Measurements from ENCODE around the gene SRXN1. TPM values are rescaled to one million over a fixed set of nuclear protein-coding genes. Genes with fewer than 3 reads are reported as not detected.

Gene SRXN1
- total and polyA plus RNA-seq, 2 donors (not counting 3 experiments of a cell fraction or from before 2014, with no cell fraction given), result 19.3 to 24.9 TPM

DNA sequence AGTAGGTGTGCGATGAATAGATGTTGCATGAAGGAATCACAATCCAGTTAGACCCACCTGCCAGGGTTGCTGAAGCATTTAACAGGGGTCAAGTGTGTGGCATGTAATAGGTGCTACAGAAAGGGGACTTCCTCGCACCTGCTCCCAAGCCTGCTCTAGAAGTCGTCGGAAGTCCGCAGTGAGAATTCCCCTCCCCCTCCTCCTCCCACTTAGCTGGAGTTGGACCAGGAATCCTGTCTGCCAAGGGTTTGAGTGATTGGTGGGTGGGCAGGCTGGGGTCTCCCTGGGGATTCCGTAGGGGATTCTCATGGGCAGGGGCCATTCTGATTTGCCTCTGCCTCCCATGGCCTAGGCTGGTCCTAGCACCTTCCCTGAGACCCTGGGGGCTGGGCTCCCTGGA, 12.3 kb upstream of the SRXN1 start:
- no peaks in the 10 kb centered on the region for H3K36me3 ChIP-seq (ENCODE audit: control insufficient read depth in 2 of 2, extremely low read depth in 1 of 2, insufficient read depth in 2 of 2, low read length in 2 of 2)
- BruUV-seq (replicated peaks), result no TSS peak
- no peak overlapping the region for H3K4me2 ChIP-seq (ENCODE audit: insufficient read depth, low read length)
- intact Hi-C loops (cut with micrococcal nuclease), result loop anchor here (5.0 kb wide), 1 partner anchor 72 kb away; no protein-coding TSS in a partner anchor
- POLR2A ChIA-PET, result no interaction called here
- FAIRE-seq (no peak), DNase-seq (ENCODE audit: low read depth, low spot score) (no peak)
- no peak for TF ChIP-seq POLR2AphosphoS5 (IDR thresholded peaks at IDR 0.05; ENCODE audit: insufficient read depth, low read depth, low read length)
- TF ChIP-seq, protein P1, sequence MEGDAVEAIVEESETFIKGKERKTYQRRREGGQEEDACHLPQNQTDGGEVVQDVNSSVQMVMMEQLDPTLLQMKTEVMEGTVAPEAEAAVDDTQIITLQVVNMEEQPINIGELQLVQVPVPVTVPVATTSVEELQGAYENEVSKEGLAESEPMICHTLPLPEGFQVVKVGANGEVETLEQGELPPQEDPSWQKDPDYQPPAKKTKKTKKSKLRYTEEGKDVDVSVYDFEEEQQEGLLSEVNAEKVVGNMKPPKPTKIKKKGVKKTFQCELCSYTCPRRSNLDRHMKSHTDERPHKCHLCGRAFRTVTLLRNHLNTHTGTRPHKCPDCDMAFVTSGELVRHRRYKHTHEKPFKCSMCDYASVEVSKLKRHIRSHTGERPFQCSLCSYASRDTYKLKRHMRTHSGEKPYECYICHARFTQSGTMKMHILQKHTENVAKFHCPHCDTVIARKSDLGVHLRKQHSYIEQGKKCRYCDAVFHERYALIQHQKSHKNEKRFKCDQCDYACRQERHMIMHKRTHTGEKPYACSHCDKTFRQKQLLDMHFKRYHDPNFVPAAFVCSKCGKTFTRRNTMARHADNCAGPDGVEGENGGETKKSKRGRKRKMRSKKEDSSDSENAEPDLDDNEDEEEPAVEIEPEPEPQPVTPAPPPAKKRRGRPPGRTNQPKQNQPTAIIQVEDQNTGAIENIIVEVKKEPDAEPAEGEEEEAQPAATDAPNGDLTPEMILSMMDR (IDR thresholded peaks at IDR 0.05; ENCODE audit: extremely low read depth in 1 of 2, insufficient read depth in 1 of 2, low read depth in 1 of 2, low read length in 2 of 2), result no peak
- no peak for TF ChIP-seq POLR2A (IDR thresholded peaks at IDR 0.05; ENCODE audit: low read depth, low read length)
- TF ChIP-seq MYC (IDR thresholded peaks at IDR 0.05; ENCODE audit: low read depth, low read length), result no peak
- no peak for TF ChIP-seq JUN (IDR thresholded peaks at IDR 0.05; ENCODE audit: borderline replicate concordance, insufficient read depth, insufficient read length, low read depth)
- no peak for TF ChIP-seq EZH2 (IDR thresholded peaks at IDR 0.05; ENCODE audit: borderline replicate concordance, low read depth, low read length, severe bottlenecking)
- TF ChIP-seq FOS (IDR thresholded peaks at IDR 0.05; ENCODE audit: borderline replicate concordance, insufficient read depth, low read length), result no peak
- no peak for TF ChIP-seq GATA2 (IDR thresholded peaks at IDR 0.05; ENCODE audit: insufficient read depth, insufficient read length, low read depth, low read length)
- TF ChIP-seq, protein P2, sequence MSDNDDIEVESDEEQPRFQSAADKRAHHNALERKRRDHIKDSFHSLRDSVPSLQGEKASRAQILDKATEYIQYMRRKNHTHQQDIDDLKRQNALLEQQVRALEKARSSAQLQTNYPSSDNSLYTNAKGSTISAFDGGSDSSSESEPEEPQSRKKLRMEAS (IDR thresholded peaks at IDR 0.05; ENCODE audit: insufficient read depth, insufficient read length), result no peak
- no peaks in the 10 kb centered on the region for H3K4me1 ChIP-seq (ENCODE audit: control insufficient read depth, extremely low read depth, insufficient read depth, low read length)
- H4K20me1 ChIP-seq (replicated peaks; ENCODE audit: control insufficient read depth, extremely low read depth, insufficient read depth, low read length), result no peaks in the 10 kb centered on the region
- no peaks in the 10 kb centered on the region for H3K9me3 ChIP-seq (replicated peaks; ENCODE audit: control insufficient read depth, insufficient read depth, low read length)
- H3K79me2 ChIP-seq (ENCODE audit: control insufficient read depth, insufficient read depth, low read length), result no peaks in the 10 kb centered on the region
- peaks cover 43 to 61% of the 10 kb centered on the region in 2 experiments for H3K27me3 ChIP-seq (ENCODE audit: control insufficient read depth in 2 of 2, insufficient read depth in 2 of 2, low read length in 2 of 2)
- no peak overlapping the region for H3K27ac ChIP-seq (ENCODE audit: insufficient read depth, low read depth, low read length)
- H3K9ac ChIP-seq (replicated peaks; ENCODE audit: extremely low read depth, insufficient read depth, low read length), result no peak overlapping the region
- H3K9me1 ChIP-seq (replicated peaks; ENCODE audit: control insufficient read depth, extremely low read depth, insufficient read depth, low read length), result no peaks in the 10 kb centered on the region
- CTCF ChIA-PET, result interaction anchor here (1.5 to 2.8 kb wide), 2 partner anchors 10 to 20 kb away, joined by 6 to 24 read pairs; no protein-coding TSS in a partner anchor
- no peak overlapping the region for H2AFZ ChIP-seq (ENCODE audit: low read depth, low read length)
- no peak overlapping the region for H3K4me3 ChIP-seq (replicated peaks in 1 of 3; ENCODE audit: insufficient read depth in 1 of 3, low read depth in 1 of 3, low read length in 3 of 3)
- dilution Hi-C loops (cut with MboI; ENCODE audit: extremely low pct_ligation_motif_present, low sequenced_read_pairs), result no loop called here
